ENCODE measurements around the gene P2RY2.

GRCh38 chr11:73170140-73170539, 47.9 kb upstream of the P2RY2 start:
- TF ChIP-seq CTCF (IDR thresholded peaks at IDR 0.05) (no peak), POLR2A (IDR thresholded peaks at IDR 0.05) (no peak)
